HG02938 (cell line): Measurements from ENCODE around the gene CPOX.
"Not testable (repeated sequence)": the region's sequence is repeated elsewhere in the genome, so short reads cannot be mapped to it uniquely, and the experiment has no call there.

Source experiments
- ATAC-seq: cut with Tn5 transposase; IDR thresholded peaks from one replicate; pipeline ENCODE4 v1.9.1; 2021; ENCODE audit warnings: mild to moderate bottlenecking, moderate library complexity; ENCODE audit not compliant: unreplicated experiment

Gene CPOX

DNA sequence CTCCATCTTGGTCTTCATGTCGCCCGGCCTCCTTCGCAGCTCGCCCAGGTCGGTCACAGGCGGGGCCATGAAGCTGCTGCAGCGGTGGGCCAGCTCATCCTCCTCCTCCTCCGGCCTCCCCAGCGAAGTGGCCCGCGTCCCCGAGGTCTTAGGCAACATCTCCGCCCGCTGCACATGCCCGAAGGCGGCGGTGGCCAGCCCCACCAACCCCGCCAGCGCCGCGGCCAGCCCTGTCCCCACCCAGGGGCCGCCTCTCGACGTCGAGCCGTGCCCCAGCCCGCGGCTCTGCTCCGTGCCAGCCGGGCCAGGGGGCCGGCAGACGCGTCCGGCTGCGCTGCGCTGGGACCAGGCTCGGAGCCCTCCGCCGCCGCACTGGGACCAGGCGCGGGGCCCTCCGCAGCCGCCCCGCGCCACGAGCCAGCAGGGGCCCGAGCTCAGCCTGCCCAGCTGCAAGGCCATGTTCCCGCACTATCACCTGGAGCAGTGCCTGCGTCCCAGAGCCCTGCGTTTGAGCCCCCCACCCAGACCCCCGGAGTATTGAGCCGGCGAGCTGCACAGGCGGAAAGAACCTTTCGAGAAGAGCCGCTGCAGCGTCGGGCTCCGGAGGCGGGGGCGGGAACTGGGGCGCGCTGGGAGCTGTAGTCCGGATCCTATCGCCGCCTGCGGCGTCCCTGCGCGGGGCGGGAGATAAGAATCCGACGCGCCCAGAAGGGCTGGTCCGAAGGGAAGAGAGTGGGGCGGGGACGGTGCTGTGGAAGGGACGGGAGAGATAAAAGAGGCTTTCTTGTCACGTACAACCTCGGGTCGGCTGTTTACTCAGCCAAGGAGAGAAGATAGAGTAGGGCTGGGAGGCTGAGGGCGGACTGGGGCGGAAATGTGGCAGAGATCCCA is at the start of gene CPOX:
CPOX (minus strand) TSS at position 566 of the 891 bp plus-strand sequence; CDS start at position 459, 107 bp downstream.
- peak; percentile 90 for ATAC-seq

DNA sequence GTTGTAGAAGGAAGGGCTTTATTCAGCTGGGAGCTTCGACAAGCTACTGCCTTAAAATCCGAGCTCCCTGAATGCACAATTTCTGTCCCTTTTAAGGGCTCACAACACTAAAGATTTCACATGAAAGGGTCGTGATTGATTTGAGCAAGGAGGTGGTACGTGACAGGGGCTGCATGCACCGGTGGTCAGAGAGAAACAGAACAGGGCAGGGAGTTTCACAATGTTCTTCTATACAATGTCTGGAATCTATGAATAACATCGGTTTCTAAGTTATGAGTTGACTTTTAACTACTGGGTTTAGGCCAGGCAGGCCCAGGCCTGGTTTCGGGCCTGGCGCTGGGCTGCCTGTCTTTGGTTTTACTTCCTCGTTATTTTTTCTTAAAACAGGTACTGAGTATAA is 49.4 kb upstream of the CPOX start:
- not testable (repeated sequence) for ATAC-seq

DNA sequence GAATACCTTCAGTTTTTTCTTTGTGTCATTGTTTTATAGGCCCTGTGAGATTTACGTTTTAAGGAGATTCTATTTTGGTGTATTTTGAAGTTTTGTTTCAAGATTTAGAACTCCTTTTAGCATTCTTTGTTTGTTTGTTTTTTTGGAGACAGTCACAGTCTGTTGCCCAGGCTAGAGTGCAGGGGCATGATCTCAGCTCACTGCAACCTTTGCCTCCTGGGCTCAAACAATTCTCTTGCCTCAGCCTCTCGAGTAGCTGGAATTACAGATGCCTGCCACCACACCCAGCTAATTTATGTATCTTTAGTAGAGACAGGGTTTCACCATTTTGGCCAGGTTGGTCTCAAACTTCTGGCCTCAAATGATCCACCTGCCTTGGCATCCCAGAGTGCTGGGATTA is 48.3 kb upstream of the CPOX start:
- ATAC-seq, result not testable (repeated sequence)

DNA sequence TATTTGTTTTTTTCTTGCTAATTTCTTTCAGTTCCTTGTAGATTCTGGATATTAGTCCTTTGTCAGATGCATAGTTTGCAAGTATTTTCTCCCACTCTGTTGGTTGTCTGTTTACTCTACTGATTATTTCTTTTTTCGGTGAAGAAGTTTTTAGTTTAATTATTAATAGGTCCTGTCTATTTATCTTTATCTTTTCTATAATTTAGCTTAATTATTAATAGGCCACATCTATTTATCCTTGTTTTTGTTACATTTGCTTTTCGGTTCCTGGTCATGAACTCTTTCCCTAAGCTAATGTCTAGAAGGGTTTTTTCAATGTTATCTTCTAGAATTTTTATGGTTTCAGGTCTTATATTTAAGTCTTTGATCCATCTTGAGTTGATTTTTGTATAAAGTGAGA is 45.1 kb upstream of the CPOX start:
- not testable (repeated sequence) for ATAC-seq

DNA sequence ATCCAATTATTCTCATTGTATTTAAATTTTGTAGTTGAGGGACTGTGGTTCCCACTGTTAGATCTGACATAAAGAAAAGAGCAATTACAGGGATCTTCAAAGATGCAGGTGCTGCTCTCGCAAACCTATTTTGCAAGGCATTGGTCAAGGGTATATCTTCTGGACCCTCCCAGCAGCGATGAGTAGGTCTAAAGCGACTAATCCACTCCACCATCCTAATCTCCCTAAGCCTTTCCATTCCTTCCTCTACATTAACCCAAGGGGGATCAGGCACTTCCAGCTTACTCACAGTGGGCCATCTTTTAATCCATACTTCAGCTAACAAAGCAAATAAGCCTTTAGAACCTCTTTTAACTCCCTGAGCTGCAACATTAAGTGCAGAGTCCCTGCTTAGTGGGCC is 37.0 kb upstream of the CPOX start:
- no peak for ATAC-seq

DNA sequence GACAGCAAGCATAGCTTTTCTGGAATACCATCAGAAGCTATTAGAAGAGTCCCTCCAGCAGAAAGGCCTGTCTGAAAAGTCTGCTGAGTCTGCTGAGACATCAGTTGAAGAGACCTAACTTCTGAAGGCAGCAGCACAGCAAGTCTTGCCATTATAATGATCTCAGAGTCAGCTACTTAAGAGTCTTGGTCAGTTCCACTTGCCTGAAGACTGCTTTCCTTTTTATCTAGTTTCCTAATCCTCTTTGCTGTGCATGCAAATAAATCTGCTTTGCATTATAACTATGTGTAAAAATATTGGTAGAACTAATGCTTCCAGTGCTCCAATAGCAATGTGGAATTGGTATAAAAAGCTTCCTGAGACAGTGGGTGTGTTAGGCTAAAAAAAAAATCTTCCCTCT is 34.9 kb upstream of the CPOX start:
- no peak for ATAC-seq

DNA sequence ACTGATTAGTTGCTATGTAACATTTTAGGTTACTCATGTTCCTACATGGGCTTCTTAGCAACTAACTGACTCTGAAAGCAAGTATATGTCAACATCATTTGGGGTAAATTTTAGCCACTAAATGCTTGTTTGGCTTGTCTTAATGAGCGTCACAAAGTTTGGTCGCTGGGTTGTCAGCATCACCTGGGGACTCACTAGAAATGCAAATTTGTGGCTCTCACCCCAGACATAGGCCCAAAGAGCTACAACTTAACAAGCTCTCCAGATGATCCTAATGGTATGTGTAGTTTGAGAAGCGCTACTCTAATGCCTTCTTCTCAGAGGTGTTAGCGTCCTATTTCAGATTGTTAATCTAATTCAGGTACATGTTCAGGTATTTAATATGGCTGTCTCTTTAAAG is 32.7 kb upstream of the CPOX start:
- ATAC-seq, result no peak

DNA sequence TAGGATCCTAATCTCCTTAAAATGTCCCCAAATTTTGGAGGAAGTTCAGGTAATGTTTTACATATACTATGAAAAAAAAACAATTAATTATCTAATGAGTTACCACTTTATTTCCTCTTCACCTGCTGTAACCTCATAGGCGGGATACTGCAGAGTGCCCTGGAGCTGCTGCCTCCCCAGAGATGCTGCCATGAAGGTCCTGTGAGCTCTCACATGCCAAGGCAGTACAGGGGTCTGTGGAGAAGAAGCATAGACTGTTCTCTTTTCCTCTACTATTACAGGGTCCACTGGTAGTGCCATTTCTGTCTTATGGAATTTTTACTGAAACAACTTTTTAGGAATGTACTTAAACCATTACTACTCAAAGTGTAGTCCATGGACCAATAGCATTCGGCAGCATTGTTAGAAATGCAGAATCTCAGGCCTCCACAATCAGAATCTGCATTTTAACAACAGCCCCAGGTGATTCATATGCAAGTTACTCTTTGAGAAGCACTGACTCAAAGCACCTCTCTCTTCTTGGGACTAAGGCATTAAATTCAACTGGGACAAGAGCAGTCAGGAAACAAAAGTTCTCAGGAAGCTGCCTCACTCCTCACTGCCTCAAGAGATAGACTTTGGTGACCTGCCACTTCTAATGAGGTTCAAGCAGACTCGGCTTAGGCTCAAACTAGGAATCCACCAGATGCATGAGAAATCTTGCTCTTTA is 30.3 kb upstream of the CPOX start:
- ATAC-seq, result no peak

DNA sequence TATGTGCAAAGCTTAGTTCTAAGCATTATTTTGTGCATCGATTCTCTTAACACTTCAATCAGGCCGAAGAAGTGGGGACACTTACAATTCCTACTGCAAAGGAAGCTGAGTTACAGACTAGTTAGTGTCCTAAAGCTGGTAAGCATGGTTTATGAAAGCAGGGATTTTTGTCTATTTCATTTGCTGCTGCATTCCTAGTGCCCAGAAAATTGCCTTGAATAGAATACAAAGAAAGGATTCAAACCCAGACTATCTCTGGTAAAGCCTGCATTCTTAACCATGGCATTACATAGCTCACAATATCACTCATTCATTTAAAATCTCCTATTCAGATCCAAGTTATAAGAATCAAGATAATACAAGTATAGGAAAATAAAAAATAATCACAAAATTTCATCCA is 24.4 kb upstream of the CPOX start:
- no peak for ATAC-seq

DNA sequence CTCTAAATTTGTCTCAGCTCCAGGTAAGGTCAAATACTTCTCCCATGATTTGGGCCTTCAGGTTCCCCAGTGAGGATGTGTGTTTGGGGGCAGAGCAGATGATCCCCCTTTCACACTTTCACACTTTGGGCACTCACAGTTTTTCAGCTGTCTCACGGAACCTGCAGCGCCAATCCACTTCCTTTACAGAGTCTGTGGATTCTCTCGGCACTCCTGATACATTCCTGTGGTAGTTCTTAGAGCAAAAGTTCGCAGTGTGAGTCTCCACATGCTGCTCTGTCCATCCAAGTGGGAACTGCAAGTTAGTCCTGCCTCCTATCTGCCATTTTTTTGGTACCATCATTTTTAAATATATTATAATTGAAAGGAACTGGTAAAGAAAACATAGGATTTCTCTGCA is 20.2 kb upstream of the CPOX start:
- ATAC-seq, result no peak

DNA sequence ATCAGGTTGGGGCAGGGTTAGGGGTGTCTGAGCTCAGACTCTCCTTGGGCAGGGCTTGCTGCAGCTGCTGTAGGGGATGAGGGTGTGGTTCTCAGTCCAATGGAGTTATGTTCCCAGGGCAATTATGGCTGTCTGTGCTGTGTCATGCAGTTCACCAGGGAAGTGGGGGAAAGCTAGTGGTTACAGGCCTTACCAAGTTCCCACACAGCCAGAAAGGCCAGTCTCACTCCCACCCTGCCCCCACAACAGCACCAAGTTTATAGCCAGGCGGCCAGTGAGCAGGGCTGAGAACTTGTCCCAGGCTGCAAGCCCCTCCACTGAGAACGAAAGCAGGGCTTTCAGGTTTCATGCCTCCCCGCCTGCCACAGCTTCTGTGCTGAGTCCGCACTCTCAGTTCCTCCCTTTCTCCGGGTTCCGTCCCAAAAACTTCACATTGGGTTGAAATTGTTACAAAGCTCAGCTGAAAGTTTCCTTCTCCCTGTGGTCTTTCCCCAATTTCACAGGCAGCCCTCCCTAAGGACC is 19.6 kb upstream of the CPOX start:
- peak; percentile 45 for ATAC-seq

DNA sequence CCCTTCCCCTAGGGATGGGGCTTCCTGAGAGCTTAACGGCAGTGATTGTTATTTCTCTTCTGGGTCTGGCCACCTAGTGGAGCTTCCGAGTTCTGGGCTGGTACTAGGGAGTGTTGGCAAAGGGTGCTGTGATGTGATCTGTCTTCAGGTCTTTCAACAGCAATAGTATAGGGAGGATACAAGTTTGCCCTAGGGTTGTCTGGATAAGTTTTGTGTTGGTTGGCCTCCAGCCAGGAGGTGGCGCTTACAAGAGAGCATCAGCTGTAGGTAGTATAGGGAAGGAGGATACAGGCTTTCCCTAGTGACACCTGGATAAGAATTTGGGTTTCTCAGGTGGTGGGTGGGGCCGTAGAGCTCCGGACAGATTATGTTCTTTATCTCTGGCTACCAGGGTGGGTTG is 19.2 kb upstream of the CPOX start:
- ATAC-seq, result peak; percentile 63

DNA sequence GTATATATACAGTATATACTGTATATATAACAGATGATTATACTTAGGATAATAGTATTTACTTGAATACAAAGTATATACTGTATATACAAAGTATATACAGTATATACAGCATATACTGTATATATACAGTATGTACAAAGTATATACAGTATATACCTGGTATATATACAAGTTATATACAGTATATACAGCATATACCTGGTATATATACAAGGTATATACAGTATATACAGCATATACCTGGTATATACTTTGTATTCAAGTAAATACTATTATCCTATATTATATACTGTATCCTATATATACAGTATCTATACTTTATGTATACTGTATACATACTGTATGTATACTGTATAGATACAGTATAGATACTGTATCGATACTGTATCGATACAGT is 14.6 kb upstream of the CPOX start:
- ATAC-seq, result no peak

DNA sequence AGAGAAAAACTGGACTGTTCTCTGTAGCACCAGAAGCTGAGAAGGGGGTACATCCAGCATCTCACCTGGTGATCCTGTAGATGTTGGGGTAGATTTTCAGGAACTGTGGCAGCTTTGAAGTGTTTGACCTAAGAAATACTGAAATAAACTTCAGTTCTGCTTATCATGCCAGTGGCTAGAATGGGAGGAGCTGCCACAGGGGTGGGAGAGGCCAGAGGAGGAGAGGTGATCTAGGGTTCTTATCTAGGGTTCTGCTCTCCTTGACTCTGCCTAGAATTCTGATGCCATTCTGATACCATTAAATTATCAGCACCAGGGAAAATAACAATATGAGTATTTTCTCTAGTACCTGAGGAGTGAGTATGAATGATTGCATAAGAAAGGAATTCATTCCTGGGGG is 10.2 kb upstream of the CPOX start:
- ATAC-seq, result no peak

DNA sequence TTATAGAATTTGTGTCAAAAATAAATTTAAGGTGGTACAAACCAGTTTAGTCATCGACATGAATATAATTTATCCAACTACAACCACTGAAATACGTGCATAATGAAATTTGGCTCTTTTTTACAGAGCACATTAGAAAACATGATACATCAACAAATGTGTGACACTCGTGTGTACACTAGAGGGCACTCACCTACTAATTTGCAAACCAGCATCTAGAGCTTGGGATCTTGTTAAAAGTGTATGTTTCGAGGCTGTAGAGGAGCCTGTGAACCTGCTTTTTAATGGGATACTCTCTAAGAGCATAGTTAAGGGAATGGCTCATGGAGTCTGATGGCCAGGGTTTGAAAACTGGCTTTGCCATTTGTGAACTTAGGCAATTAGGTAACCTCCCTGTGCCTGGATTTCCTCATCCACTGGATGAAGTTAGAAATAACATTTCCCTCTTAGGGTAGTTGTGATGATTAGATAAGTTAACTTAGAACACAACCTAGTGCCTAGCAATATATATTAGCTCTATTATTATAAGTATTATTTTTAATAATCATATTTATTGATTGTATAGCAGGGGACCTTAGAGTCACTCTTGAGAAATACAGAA is 8.8 kb upstream of the CPOX start:
- peak; percentile 60 for ATAC-seq

DNA sequence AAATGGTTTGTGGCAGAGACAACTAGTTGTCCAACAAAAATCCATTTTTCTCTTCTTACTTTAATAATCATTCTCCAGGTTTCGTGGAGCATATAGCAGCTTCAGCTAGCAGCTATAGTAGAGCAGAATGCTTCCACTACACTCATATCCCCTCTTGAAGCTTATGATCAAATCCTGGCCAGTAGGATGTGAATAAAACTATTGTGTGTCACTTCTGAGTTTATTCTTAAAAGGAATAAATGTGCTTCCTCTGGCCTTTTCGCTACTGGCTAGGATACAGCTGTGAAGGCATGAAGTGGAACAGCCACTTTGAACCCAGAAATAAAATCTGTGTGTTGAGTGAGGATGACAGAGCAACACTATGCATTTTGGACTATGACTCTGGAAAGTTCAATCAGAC is 7.8 kb upstream of the CPOX start:
- no peak for ATAC-seq

DNA sequence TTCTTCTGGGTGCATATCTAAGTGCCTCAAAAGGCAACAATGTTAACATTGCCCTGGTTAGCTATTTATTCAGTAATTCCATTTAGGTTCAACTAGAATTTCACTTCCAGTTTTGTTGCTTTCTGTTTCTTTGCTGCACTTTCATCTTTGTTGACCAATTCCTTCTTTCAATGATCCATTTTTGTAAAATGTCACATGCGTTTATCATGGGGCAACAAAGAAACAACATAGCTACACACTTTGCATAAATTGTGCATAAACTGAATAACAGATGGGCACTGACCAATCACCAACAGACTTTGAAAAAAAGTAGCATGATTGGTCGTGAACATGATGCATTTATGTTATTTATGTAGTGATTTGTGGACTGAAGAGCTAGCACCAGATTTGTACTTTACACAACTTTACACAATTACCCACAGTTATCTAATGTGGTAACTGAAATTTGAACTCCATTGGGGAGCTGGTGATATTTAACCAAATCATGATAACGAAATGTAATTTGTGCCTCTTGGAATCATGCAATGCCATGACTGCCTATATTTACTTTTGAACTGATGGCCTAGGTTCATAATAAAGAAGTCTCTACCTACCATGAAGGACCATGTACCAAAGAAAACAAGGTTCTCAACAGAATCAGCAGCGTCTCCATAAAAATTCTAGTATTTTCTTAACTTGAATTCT is 7.1 kb upstream of the CPOX start:
- peak; percentile 74 for ATAC-seq

DNA sequence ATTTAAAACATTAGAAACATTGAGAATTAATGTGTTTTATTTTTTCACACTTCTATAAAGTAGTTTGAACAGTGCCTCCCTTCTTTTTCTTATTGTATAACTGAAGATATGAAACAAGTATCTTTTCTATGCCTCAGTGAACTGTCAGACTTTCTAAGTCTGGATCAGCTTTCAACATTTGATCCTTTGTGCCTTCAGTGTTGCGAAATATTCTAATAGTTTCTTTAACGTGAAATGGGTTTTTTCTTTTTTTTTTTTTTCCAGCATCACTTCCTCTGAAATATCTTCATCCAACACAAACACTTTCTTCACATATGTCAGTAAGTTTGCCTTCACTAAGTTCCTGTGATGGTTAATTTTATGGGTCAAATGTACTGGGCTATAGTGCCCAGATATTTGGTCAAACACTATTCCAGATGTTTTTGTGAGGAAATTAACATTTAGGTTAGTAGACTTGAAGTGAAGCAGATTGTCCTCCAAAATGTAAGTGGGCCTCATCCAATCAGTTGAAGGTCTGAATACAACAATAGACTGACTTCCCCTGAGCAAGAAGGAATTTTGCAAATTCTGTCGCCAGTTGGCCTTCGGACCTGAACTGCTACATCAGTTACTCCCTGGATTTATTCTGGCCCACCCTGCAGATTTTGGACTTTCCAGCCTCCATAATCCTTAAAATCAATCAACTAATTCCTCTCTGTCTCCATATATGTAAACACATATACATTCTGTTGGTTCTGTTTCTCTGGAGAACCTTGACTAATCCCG is 6.4 kb upstream of the CPOX start:
- no peak for ATAC-seq

DNA sequence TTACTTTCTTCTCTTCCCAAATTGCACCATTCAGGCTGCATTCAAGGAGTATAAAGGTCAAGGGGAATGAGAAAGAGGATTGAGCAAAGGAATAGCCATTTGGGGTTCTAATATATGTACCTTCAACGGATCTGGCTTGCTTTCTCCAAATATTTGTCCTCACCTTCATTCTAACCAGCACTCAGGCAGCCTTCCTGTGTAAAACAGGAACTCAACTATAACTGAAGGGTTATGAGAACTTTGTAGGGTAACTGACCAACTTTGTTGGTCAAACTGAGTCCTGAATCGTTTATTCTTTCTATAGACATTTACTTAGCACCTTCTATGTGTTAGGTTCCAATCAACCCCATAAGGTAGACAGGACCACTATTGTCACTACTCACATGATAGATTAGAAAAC is 5.1 kb upstream of the CPOX start:
- no peak for ATAC-seq
